Measurements from ENCODE around the gene SLCO2A1.
A peak's percentile ranks its signal among the peaks of the same experiment; 100 is the strongest.

The SLCO2A1 gene

DNA sequence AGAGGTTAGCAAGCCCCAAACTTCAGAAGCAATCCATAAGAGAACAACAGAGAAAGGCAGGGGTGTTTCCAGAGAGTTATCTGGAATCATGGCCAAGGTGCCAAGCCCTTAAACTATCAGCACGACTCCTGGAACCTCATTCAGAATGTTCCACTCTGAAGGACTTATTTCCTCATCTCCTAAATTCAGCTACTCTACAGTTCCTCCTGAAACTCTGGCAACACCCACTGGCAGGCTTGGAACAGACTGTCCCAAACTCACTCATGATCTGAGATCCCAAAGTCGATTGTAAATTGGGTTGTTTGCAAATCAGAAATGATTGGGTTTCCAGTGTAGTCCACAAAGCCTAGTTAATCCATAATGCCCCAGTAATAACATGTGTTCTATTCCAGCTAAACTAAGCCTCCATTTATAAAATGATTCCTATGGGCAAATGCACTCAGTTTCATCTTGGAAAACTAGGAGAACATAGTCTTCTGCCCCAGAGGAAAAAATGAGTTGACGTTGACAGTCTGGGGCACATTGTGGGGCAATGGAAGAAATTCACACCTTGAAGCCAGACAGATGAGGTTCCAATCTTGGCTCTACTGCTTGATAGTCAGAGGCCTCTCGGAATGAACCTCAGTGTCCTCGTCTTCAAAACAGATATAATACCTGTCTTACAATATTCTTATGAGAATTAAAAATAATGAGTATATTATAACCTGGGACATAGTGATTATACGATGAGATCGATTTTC, 65.9 kb downstream of the SLCO2A1 start:
- TF ChIP-seq, protein P1, sequence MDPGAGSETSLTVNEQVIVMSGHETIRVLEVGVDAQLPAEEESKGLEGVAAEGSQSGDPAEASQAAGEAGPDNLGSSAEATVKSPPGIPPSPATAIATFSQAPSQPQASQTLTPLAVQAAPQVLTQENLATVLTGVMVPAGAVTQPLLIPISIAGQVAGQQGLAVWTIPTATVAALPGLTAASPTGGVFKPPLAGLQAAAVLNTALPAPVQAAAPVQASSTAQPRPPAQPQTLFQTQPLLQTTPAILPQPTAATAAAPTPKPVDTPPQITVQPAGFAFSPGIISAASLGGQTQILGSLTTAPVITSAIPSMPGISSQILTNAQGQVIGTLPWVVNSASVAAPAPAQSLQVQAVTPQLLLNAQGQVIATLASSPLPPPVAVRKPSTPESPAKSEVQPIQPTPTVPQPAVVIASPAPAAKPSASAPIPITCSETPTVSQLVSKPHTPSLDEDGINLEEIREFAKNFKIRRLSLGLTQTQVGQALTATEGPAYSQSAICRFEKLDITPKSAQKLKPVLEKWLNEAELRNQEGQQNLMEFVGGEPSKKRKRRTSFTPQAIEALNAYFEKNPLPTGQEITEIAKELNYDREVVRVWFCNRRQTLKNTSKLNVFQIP (CRISPR knock-in tag; IDR thresholded peaks at IDR 0.05; ENCODE audit: borderline replicate concordance, low read depth), result no peak
- TF ChIP-seq SNAI2 (CRISPR knock-in tag; IDR thresholded peaks at IDR 0.05) (no peak), CSDC2 (CRISPR knock-in tag; IDR thresholded peaks at IDR 0.05) (no peak), ZNF565 (CRISPR knock-in tag; conservative IDR thresholded peaks at IDR 0.05; ENCODE audit: low read depth) (no peak), ZC3H10 (CRISPR knock-in tag; IDR thresholded peaks at IDR 0.05) (no peak), ESRRG (CRISPR knock-in tag; IDR thresholded peaks at IDR 0.05) (no peak), ZNF8 (CRISPR knock-in tag; IDR thresholded peaks at IDR 0.05) (no peak), GLIS3 (CRISPR knock-in tag; IDR thresholded peaks at IDR 0.05) (no peak), TCF4 (CRISPR knock-in tag; IDR thresholded peaks at IDR 0.05; ENCODE audit: borderline replicate concordance) (no peak), TOX (CRISPR knock-in tag; IDR thresholded peaks at IDR 0.05; ENCODE audit: borderline replicate concordance) (no peak), ZFP30 (CRISPR knock-in tag; IDR thresholded peaks at IDR 0.05) (no peak), ZFP3 (CRISPR knock-in tag; IDR thresholded peaks at IDR 0.05) (no peak), ARNTL (CRISPR knock-in tag; IDR thresholded peaks at IDR 0.05; ENCODE audit: borderline replicate concordance, low read depth) (no peak), CSRNP3 (CRISPR knock-in tag; IDR thresholded peaks at IDR 0.05) (no peak), BACH2 (CRISPR knock-in tag; IDR thresholded peaks at IDR 0.05; ENCODE audit: borderline replicate concordance) (no peak)
- ATAC-seq, result no peak

- ATAC-seq, result peak; percentile 98
- TF ChIP-seq ZFP3 (CRISPR knock-in tag; IDR thresholded peaks at IDR 0.05), result no peak
- TF ChIP-seq OSR1 (CRISPR knock-in tag; IDR thresholded peaks at IDR 0.05), result no peak
These were observed 66.9 kb downstream of the SLCO2A1 start for GRCh38 chr3:133962849-133963248.

GRCh38 chr3:133958071-133958805, 71.5 kb downstream of the SLCO2A1 start:
- no peak for ATAC-seq
- TF ChIP-seq ESRRG (CRISPR knock-in tag; IDR thresholded peaks at IDR 0.05), result no peak
- TF ChIP-seq, protein P1 (CRISPR knock-in tag; IDR thresholded peaks at IDR 0.05; ENCODE audit: borderline replicate concordance, low read depth), result no peak
- TF ChIP-seq RARB (CRISPR knock-in tag; IDR thresholded peaks at IDR 0.05), result no peak

- no peak for ATAC-seq
- TF ChIP-seq BACH2 (CRISPR knock-in tag; IDR thresholded peaks at IDR 0.05; ENCODE audit: borderline replicate concordance) (no peak), ZFP3 (CRISPR knock-in tag; IDR thresholded peaks at IDR 0.05) (no peak), ZC3H10 (CRISPR knock-in tag; IDR thresholded peaks at IDR 0.05) (no peak), ESRRG (CRISPR knock-in tag; IDR thresholded peaks at IDR 0.05) (no peak), ZNF8 (CRISPR knock-in tag; IDR thresholded peaks at IDR 0.05) (no peak), ZNF565 (CRISPR knock-in tag; conservative IDR thresholded peaks at IDR 0.05; ENCODE audit: low read depth) (no peak), CSDC2 (CRISPR knock-in tag; IDR thresholded peaks at IDR 0.05) (no peak), TCF4 (CRISPR knock-in tag; IDR thresholded peaks at IDR 0.05; ENCODE audit: borderline replicate concordance) (no peak), ARNTL (CRISPR knock-in tag; IDR thresholded peaks at IDR 0.05; ENCODE audit: borderline replicate concordance, low read depth) (no peak), TOX (CRISPR knock-in tag; IDR thresholded peaks at IDR 0.05; ENCODE audit: borderline replicate concordance) (no peak), OSR1 (CRISPR knock-in tag; IDR thresholded peaks at IDR 0.05) (no peak), CSRNP3 (CRISPR knock-in tag; IDR thresholded peaks at IDR 0.05) (no peak), ZNF70 (CRISPR knock-in tag; IDR thresholded peaks at IDR 0.05) (no peak), SNAI2 (CRISPR knock-in tag; IDR thresholded peaks at IDR 0.05) (no peak), PPARA (CRISPR knock-in tag; IDR thresholded peaks at IDR 0.05; ENCODE audit: borderline replicate concordance) (no peak)
- TF ChIP-seq, protein P2, sequence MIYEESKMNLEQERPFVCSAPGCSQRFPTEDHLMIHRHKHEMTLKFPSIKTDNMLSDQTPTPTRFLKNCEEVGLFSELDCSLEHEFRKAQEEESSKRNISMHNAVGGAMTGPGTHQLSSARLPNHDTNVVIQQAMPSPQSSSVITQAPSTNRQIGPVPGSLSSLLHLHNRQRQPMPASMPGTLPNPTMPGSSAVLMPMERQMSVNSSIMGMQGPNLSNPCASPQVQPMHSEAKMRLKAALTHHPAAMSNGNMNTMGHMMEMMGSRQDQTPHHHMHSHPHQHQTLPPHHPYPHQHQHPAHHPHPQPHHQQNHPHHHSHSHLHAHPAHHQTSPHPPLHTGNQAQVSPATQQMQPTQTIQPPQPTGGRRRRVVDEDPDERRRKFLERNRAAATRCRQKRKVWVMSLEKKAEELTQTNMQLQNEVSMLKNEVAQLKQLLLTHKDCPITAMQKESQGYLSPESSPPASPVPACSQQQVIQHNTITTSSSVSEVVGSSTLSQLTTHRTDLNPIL (CRISPR knock-in tag; IDR thresholded peaks at IDR 0.05; ENCODE audit: low read depth), result no peak
These were observed 72.7 kb downstream of the SLCO2A1 start for GRCh38 chr3:133956982-133957381.
